GM12873 (cell line): ENCODE results near the gene KIRREL3.

ENCODE experiments used
- CTCF ChIP-seq: IDR thresholded peaks from 2 replicates; pipeline ENCODE4 v1.5.1; 2012; ENCODE audit warnings: low read depth, mild to moderate bottlenecking, moderate library complexity, low read length, control low read depth; ENCODE audit not compliant: insufficient read depth; ENCODE audit errors: missing control alignments

KIRREL3 gene

GRCh38 chr11:126892756-126893155 is 107.8 kb downstream of the KIRREL3 start:
- TF ChIP-seq CTCF, result no peak

- TF ChIP-seq CTCF, result no peak
Observed at GRCh38 chr11:126891556-126892217, 108.9 kb downstream of the KIRREL3 start.

GRCh38 chr11:126890561-126890960 is 110.0 kb downstream of the KIRREL3 start:
- TF ChIP-seq CTCF, result no peak

GRCh38 chr11:126888115-126888712 is 112.4 kb downstream of the KIRREL3 start:
- TF ChIP-seq CTCF, result no peak

- no peak for TF ChIP-seq CTCF
Observed at GRCh38 chr11:126886636-126887035, 113.9 kb downstream of the KIRREL3 start.

- TF ChIP-seq CTCF, result no peak
Observed at GRCh38 chr11:126886085-126886484, 114.5 kb downstream of the KIRREL3 start.

- TF ChIP-seq CTCF, result no peak
Observed at GRCh38 chr11:126884594-126884993, 116.0 kb downstream of the KIRREL3 start.
